ENCODE measurements around the gene LETMD1. TPM values are rescaled to one million over a fixed set of nuclear protein-coding genes. Genes with fewer than 3 reads are reported as not detected.

LETMD1 gene
- polyA plus RNA-seq, 1 experiment: 57.1 TPM

DNA sequence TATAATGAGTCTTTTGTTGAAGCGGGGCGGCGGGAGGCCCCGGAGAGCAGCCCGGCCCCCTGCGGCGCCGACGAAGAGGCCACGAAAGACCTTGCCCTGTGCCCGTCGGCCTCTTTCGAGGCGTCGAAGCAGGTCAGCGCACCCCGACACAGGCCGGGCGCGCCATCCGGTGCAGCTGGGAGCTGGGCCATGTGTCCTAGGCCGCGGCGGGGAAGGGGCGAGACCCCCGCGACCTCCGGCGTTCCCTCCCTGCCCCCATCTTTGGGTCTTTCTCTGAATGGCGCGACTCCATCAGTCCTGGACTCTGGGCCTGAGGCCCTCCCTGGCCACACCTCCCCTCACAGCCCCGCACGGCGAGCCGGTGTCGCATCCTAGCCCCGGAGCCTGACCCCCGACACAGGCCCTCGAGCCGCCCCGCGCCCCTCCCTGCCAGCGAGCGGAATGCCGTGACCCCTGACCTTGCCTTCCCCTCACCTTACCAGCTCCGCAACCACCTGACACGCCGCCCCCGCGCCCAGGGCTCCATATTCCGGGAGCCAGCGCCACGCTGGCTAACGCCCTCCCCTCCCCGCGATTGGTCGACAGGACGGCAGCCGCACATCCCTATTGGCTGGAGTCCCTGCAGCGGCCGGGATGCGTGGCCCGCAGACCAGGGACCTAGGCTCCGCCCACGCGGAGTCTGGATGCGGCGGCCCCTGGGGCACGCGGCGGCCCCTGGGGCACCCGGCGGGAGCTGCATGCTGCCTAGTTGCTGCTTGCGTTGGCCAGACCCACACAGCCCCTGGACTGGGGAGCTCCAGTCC, 22.1 kb upstream of the LETMD1 start, which contains the start of gene SLC11A2:
Gene SLC11A2 (minus strand): TSS at position 549 of the 803 bp plus-strand sequence. CDS start 15,656 bp downstream, outside the sequence.
- Histone ChIP-seq H3K27me3 (ENCODE audit: control insufficient read depth, insufficient read depth, low read length) (no peaks in the 10 kb centered on the region), H3K4me3 (ENCODE audit: low read depth, low read length) (peak within 1 kb of the TSS; percentile 90), H3K36me3 (ENCODE audit: control insufficient read depth, insufficient read depth, low read length) (no peaks in the 10 kb centered on the region)
- CTCF ChIA-PET: interaction anchor here (0.7 to 1.9 kb wide), 6 partner anchors 17 to 316 kb away, joined by 3 to 12 read pairs (median 4); no protein-coding TSS in a partner anchor
- TF ChIP-seq, protein P1, sequence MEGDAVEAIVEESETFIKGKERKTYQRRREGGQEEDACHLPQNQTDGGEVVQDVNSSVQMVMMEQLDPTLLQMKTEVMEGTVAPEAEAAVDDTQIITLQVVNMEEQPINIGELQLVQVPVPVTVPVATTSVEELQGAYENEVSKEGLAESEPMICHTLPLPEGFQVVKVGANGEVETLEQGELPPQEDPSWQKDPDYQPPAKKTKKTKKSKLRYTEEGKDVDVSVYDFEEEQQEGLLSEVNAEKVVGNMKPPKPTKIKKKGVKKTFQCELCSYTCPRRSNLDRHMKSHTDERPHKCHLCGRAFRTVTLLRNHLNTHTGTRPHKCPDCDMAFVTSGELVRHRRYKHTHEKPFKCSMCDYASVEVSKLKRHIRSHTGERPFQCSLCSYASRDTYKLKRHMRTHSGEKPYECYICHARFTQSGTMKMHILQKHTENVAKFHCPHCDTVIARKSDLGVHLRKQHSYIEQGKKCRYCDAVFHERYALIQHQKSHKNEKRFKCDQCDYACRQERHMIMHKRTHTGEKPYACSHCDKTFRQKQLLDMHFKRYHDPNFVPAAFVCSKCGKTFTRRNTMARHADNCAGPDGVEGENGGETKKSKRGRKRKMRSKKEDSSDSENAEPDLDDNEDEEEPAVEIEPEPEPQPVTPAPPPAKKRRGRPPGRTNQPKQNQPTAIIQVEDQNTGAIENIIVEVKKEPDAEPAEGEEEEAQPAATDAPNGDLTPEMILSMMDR (IDR thresholded peaks at IDR 0.05; ENCODE audit: insufficient read depth, low read depth, low read length): no peak
- DNase-seq (ENCODE audit: low read depth): peak; percentile 52
- POLR2A ChIA-PET: no interaction called here

GRCh38 chr12:51027342-51027835, 20.7 kb upstream of the LETMD1 start:
- TF ChIP-seq, protein P1 (IDR thresholded peaks at IDR 0.05; ENCODE audit: insufficient read depth, low read depth, low read length): no peak
- H3K36me3 ChIP-seq (ENCODE audit: control insufficient read depth, insufficient read depth, low read length): no peaks in the 10 kb centered on the region
- CTCF ChIA-PET: interaction anchor here (0.8 to 1.7 kb wide), 7 partner anchors 12 to 203 kb away, joined by 3 to 5 read pairs (median 4); no protein-coding TSS in a partner anchor
- H3K4me3 ChIP-seq (ENCODE audit: low read depth, low read length): no peak overlapping the region
- H3K27me3 ChIP-seq (ENCODE audit: control insufficient read depth, insufficient read depth, low read length): no peaks in the 10 kb centered on the region
- DNase-seq (ENCODE audit: low read depth): no peak
- POLR2A ChIA-PET: no interaction called here

GRCh38 chr12:51028126-51028812, 19.9 kb upstream of the LETMD1 start:
- TF ChIP-seq, protein P1 (IDR thresholded peaks at IDR 0.05; ENCODE audit: insufficient read depth, low read depth, low read length): peak; percentile 43
- CTCF ChIA-PET: interaction anchor here (0.5 to 1.7 kb wide), 12 partner anchors 11 to 368 kb away, joined by 3 to 6 read pairs (median 4); no protein-coding TSS in a partner anchor
- POLR2A ChIA-PET: interaction anchor here (0.6 to 0.7 kb wide), 2 partner anchors 55 to 94 kb away, joined by 3 read pairs; partner anchors contain the start of gene CSRNP2
- no peak for DNase-seq (ENCODE audit: low read depth)
- no peaks in the 10 kb centered on the region for H3K27me3 ChIP-seq (ENCODE audit: control insufficient read depth, insufficient read depth, low read length)
- H3K36me3 ChIP-seq (ENCODE audit: control insufficient read depth, insufficient read depth, low read length): no peaks in the 10 kb centered on the region
- H3K4me3 ChIP-seq (ENCODE audit: low read depth, low read length): no peak overlapping the region

DNA sequence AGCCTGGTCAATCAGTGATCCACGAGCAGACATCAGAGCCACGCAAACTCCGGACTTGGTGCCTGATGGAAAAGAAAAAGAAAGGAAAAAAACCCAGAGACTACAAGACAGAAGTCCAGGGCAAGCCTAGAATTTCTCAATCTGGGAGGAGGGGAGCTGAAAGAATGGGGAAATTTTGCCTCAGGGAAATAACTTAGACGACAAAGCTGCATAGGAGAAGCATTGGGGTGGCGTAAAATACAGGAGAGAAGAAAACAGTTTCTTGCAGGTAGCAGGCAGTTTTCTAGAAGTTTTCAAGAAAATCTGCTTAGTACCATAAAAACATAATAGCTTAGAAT, 19.3 kb upstream of the LETMD1 start:
- TF ChIP-seq, protein P1 (IDR thresholded peaks at IDR 0.05; ENCODE audit: insufficient read depth, low read depth, low read length): no peak
- Histone ChIP-seq H3K4me3 (ENCODE audit: low read depth, low read length) (no peak overlapping the region), H3K36me3 (ENCODE audit: control insufficient read depth, insufficient read depth, low read length) (no peaks in the 10 kb centered on the region), H3K27me3 (ENCODE audit: control insufficient read depth, insufficient read depth, low read length) (no peaks in the 10 kb centered on the region)
- ChIA-PET CTCF (interaction anchor here (0.5 to 1.7 kb wide), 5 partner anchors 14 to 369 kb away, joined by 3 to 6 read pairs (median 5); no protein-coding TSS in a partner anchor), POLR2A (interaction anchor here (0.6 kb wide), 1 partner anchor 94 kb away, joined by 3 read pairs; no protein-coding TSS in a partner anchor)
- DNase-seq (ENCODE audit: low read depth): peak; percentile 10

GRCh38 chr12:51033048-51033447, 15.1 kb upstream of the LETMD1 start:
- Histone ChIP-seq H3K27me3 (ENCODE audit: control insufficient read depth, insufficient read depth, low read length) (no peaks in the 10 kb centered on the region), H3K36me3 (ENCODE audit: control insufficient read depth, insufficient read depth, low read length) (no peaks in the 10 kb centered on the region), H3K4me3 (ENCODE audit: low read depth, low read length) (no peak overlapping the region)
- no peak for DNase-seq (ENCODE audit: low read depth)
- CTCF ChIA-PET: interaction anchor here (1.8 kb wide), 1 partner anchor 14 kb away, joined by 7 read pairs; no protein-coding TSS in a partner anchor
- POLR2A ChIA-PET: no interaction called here
- TF ChIP-seq, protein P1 (IDR thresholded peaks at IDR 0.05; ENCODE audit: insufficient read depth, low read depth, low read length): no peak
